GM12873 (cell line): ENCODE data around the gene TIAM2.

Source experiments
- CTCF ChIP-seq: IDR thresholded peaks from 2 replicates; pipeline ENCODE4 v1.5.1; 2012; ENCODE audit warnings: low read depth, mild to moderate bottlenecking, moderate library complexity, low read length, control low read depth; ENCODE audit not compliant: insufficient read depth; ENCODE audit errors: missing control alignments

TIAM2 gene

GRCh38 chr6:155284775-155285174 is 289.7 kb downstream of the TIAM2 start:
- no peak for TF ChIP-seq CTCF

- no peak for TF ChIP-seq CTCF
Observed at GRCh38 chr6:155287762-155288161, 292.6 kb downstream of the TIAM2 start.

GRCh38 chr6:155290491-155290890 is 295.4 kb downstream of the TIAM2 start:
- no peak for TF ChIP-seq CTCF

- TF ChIP-seq CTCF, result no peak
Observed at GRCh38 chr6:155291291-155291690, 296.2 kb downstream of the TIAM2 start.

DNA sequence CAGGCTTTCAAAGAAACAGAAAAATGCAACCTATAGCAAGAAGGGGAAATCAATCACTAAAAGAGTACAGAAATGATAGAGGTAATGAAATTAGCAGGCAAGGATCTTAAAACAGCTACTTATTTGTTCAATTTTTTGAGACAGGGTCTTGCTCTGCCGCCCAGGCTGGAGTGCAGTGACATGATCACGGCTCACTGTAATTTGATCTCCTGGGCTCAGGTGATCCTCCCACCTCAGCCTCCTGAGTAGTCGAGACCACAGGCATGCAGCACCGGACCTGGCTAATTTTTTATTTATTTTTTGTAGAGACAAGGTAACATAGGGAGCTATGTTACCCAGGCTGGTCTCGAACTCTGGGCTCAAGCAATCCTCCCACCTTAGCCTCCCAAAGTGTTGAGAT is 297.6 kb downstream of the TIAM2 start:
- no peak for TF ChIP-seq CTCF

- no peak for TF ChIP-seq CTCF
Observed at GRCh38 chr6:155297669-155298068, 302.6 kb downstream of the TIAM2 start.

- TF ChIP-seq CTCF, result no peak
Observed at GRCh38 chr6:155301867-155302266, 306.8 kb downstream of the TIAM2 start.

- no peak for TF ChIP-seq CTCF
Observed at GRCh38 chr6:155303361-155303870, 308.3 kb downstream of the TIAM2 start.
